ENCODE data around the gene DDAH2. TPM values are rescaled to one million over a fixed set of nuclear protein-coding genes. Genes with fewer than 3 reads are reported as not detected.

DDAH2 gene
- total and polyA plus RNA-seq, 8 donors = 33.3 to 133 (median 65.8) TPM

GRCh38 chr6:31700740-31701401 lies 28.2 kb downstream of the DDAH2 start:
- Histone ChIP-seq H3K27me3 (no peaks in the 10 kb centered on the region), H3K36me3 (peaks cover 15 to 52% (median 46%) of the 10 kb centered on the region in 4 donors), H3K4me1 (peaks cover 11 to 44% (median 26%) of the 10 kb centered on the region in 4 donors), H3K9me3 (no peaks in the 10 kb centered on the region), H3K27ac (peak overlapping the region in 1 of 5 donors; percentile 51), H3K4me3 (peak overlapping the region in 2 of 4 donors; percentile 63 to 83)
- DNase-seq = no peak
- TF ChIP-seq EP300 (IDR thresholded peaks at IDR 0.05) = no peak
- no peak for TF ChIP-seq POLR2A (IDR thresholded peaks at IDR 0.05)
- TF ChIP-seq POLR2AphosphoS5 (IDR thresholded peaks at IDR 0.05) = no peak
- TF ChIP-seq, protein P1, sequence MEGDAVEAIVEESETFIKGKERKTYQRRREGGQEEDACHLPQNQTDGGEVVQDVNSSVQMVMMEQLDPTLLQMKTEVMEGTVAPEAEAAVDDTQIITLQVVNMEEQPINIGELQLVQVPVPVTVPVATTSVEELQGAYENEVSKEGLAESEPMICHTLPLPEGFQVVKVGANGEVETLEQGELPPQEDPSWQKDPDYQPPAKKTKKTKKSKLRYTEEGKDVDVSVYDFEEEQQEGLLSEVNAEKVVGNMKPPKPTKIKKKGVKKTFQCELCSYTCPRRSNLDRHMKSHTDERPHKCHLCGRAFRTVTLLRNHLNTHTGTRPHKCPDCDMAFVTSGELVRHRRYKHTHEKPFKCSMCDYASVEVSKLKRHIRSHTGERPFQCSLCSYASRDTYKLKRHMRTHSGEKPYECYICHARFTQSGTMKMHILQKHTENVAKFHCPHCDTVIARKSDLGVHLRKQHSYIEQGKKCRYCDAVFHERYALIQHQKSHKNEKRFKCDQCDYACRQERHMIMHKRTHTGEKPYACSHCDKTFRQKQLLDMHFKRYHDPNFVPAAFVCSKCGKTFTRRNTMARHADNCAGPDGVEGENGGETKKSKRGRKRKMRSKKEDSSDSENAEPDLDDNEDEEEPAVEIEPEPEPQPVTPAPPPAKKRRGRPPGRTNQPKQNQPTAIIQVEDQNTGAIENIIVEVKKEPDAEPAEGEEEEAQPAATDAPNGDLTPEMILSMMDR (IDR thresholded peaks at IDR 0.05) = no peak
- 61 to 82% (median 70%) methylated on average over 5 of the region's 5 CpGs for WGBS, 5 donors
- intact Hi-C loops (cut with DNase I; ENCODE audit: low total_unique reads) = no loop called here

DNA sequence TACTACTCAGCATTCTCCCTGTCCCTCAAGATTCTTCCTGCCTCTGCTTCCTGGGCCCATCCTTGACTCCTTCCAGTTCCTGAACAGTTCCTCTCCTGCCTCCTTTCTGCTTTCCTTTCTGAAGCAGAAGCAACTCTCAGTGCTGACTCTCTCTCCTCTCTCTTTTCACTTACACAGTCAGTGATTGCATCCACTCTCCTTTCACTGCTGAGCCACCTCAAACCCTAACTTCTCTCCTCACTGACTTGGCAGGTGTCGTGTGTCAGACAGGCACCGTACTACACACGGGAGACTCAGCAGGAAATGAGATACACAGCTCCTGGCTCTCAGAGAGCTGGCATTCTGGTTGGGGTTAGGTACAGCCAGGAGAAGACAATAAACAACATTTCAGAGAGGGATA lies 31.5 kb downstream of the DDAH2 start:
- TF ChIP-seq POLR2A (IDR thresholded peaks at IDR 0.05) = no peak
- TF ChIP-seq EP300 (IDR thresholded peaks at IDR 0.05) = no peak
- TF ChIP-seq POLR2AphosphoS5 (IDR thresholded peaks at IDR 0.05) = no peak
- TF ChIP-seq, protein P1 (IDR thresholded peaks at IDR 0.05) = no peak
- H3K9me3 ChIP-seq = no peaks in the 10 kb centered on the region
- intact Hi-C loops (cut with DNase I; ENCODE audit: low total_unique reads) = no loop called here
- peaks cover 42 to 85% (median 80%) of the 10 kb centered on the region in 4 donors for H3K36me3 ChIP-seq
- 35 to 45% (median 39%) methylated on average over 3 of the region's 3 CpGs for WGBS, 5 donors
- H3K4me1 ChIP-seq = peaks cover 11 to 36% (median 20%) of the 10 kb centered on the region in 4 donors
- no peak overlapping the region for H3K27ac ChIP-seq
- no peaks in the 10 kb centered on the region for H3K27me3 ChIP-seq
- H3K4me3 ChIP-seq = no peak overlapping the region
- DNase-seq = no peak

DNA sequence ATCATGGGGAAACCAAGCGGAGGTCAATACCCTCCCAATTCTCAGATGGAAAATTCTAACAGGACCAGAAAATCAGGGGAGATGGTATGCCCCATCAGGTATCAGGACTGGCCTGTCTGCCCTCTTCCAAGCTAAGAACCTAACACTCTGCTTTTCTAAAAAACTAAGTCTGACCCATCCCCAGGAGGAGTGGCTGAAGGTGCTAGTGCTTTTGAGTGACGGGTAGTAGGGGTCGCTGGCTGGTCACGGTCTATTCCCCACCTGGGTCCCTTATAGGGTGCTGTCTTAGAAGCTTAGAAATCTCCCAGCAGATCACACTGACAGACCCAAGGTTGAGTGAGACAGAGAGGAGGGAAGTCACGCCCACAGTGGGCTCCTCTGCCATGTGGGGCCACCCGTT lies 35.6 kb downstream of the DDAH2 start:
- no peak for DNase-seq
- H3K27ac ChIP-seq = no peak overlapping the region
- peaks cover 74 to 100% (median 97%) of the 10 kb centered on the region in 4 donors for H3K36me3 ChIP-seq
- no peaks in the 10 kb centered on the region for H3K27me3 ChIP-seq
- peaks cover 4 to 22% (median 12%) of the 10 kb centered on the region in 4 donors for H3K4me1 ChIP-seq
- H3K4me3 ChIP-seq = no peak overlapping the region
- intact Hi-C loops (cut with DNase I; ENCODE audit: low total_unique reads) = no loop called here
- TF ChIP-seq POLR2AphosphoS5 (IDR thresholded peaks at IDR 0.05) = no peak
- no peak for TF ChIP-seq EP300 (IDR thresholded peaks at IDR 0.05)
- TF ChIP-seq, protein P1 (IDR thresholded peaks at IDR 0.05) = no peak
- no peak for TF ChIP-seq POLR2A (IDR thresholded peaks at IDR 0.05)
- H3K9me3 ChIP-seq = no peaks in the 10 kb centered on the region
- 80 to 100% (median 92%) methylated on average over 4 to 6 of the region's 6 CpGs for WGBS, 5 donors

DNA sequence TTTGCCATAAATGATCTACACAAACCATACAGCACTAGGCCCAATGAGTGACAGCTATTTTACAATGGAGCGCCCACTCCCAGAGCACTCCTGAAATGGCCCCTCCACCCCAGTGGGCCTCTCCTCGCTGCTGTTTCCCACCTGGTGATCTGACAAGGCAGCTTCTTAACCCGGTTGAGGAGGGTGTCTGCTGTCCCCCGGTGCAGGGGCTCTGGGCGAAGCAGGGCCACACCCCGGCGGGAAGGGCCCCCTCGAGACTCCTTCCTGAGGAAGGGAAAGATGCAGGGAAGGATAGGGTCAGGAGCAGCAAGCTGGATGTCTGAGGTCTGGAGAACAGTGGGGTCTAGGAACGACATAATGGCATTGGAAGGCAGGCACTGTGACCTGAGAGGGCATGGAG lies 36.2 kb downstream of the DDAH2 start:
- no peaks in the 10 kb centered on the region for H3K9me3 ChIP-seq
- intact Hi-C loops (cut with DNase I; ENCODE audit: low total_unique reads) = no loop called here
- no peak for DNase-seq
- TF ChIP-seq POLR2AphosphoS5 (IDR thresholded peaks at IDR 0.05) (no peak), POLR2A (IDR thresholded peaks at IDR 0.05) (no peak), EP300 (IDR thresholded peaks at IDR 0.05) (no peak)
- TF ChIP-seq, protein P1 (IDR thresholded peaks at IDR 0.05) = no peak
- no peaks in the 10 kb centered on the region for H3K27me3 ChIP-seq
- no peak overlapping the region for H3K4me3 ChIP-seq
- peaks cover 4 to 20% (median 12%) of the 10 kb centered on the region in 4 donors for H3K4me1 ChIP-seq
- 87 to 91% (median 89%) methylated on average over 9 of the region's 9 CpGs for WGBS, 5 donors
- H3K36me3 ChIP-seq = peaks cover 80 to 100% (median 100%) of the 10 kb centered on the region in 4 donors
- no peak overlapping the region for H3K27ac ChIP-seq

All from stomach (tissue), 9 donors.